Endothelial cell of hepatic sinusoid (primary cell): ENCODE measurements around the gene GET3.
"Not testable (repeated sequence)": the region's sequence is repeated elsewhere in the genome, so short reads cannot be mapped to it uniquely, and the experiment has no call there.

ENCODE experiments used
- in situ Hi-C: cut with HindIII; loops from 2 replicates; pipeline ENCODE4 v1.10.0; 2017; ENCODE audit warnings: low sequenced_read_pairs

The GET3 gene

GRCh38 chr19:12736995-12737834, at the start of gene GET3:
Gene GET3 (plus strand): TSS chr19:12737497. CDS start chr19:12737506, 9 bp downstream.
- in situ Hi-C loops, result no loop called here

DNA sequence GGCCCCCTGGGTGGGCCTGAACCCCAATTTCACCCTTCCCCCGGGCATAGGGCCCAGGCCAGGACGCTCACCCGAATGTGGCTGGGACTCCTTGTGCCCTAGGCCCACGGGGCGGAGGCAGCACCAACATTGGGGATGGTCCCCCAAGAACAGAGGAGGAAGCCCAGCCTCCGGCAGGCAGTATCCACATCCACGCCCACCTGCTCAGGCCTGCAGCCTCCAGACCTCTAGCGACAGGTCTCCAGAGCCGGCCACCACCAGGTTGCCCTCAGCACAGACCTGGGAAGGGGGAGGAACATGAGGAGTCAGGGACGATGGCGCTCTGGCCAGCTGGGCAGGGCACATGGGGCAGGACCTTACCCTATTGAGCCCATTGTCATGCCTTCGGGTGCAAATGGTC, 48.3 kb upstream of the GET3 start:
- in situ Hi-C loops, result no loop called here

- in situ Hi-C loops, result no loop called here
These were observed 47.6 kb upstream of the GET3 start for GRCh38 chr19:12689581-12690216.

GRCh38 chr19:12692960-12693359, 44.3 kb upstream of the GET3 start:
- in situ Hi-C loops, result no loop called here

DNA sequence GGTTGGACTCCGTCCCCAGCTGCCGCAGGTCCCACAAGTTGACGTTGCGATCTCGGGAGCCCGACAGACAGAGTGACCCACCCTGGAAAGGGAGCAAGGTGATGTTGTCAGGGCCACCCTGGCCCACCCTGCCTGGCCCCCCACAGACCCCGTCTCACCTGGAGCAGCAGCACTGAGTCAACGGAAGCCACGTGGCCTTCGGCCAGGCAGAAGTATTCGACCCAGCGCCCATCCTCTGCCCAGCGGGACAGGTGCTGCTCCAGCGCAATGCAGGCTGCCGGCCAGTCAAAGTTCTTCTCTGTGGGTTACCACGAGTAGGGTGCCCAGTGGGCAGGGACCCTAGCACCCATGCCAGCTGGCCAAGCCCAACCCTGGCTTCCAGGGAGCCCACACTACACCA, 42.7 kb upstream of the GET3 start:
- in situ Hi-C loops, result no loop called here

- in situ Hi-C loops, result no loop called here
These were observed 42.2 kb upstream of the GET3 start for GRCh38 chr19:12695096-12695495.

- in situ Hi-C loops, result no loop called here
These were observed 41.8 kb upstream of the GET3 start for GRCh38 chr19:12695514-12695913.

GRCh38 chr19:12695997-12696365, 41.3 kb upstream of the GET3 start:
- in situ Hi-C loops, result no loop called here

GRCh38 chr19:12696366-12697335, 40.6 kb upstream of the GET3 start, which contains the start of gene FBXW9:
Gene FBXW9 (minus strand): TSS chr19:12696631. CDS start chr19:12696581, 50 bp downstream.
- in situ Hi-C loops, result no loop called here

GRCh38 chr19:12697425-12697824, 39.9 kb upstream of the GET3 start:
- in situ Hi-C loops, result not testable (repeated sequence)

GRCh38 chr19:12698138-12698537, 39.2 kb upstream of the GET3 start:
- in situ Hi-C loops, result no loop called here

GRCh38 chr19:12701596-12702282, 35.6 kb upstream of the GET3 start:
- in situ Hi-C loops, result loop anchor here (5.0 to 10.0 kb wide), 2 partner anchors 51 to 103 kb away; partner anchors contain the start of genes BEST2, PRDX2, RNASEH2A and THSD8

- in situ Hi-C loops, result loop anchor here (5.0 to 10.0 kb wide), 2 partner anchors 49 to 102 kb away; partner anchors contain the start of genes BEST2, PRDX2, RNASEH2A and THSD8
These were observed 34.3 kb upstream of the GET3 start for GRCh38 chr19:12703046-12703445.

- in situ Hi-C loops, result loop anchor here (10.0 kb wide), 1 partner anchor 100 kb away; the partner anchor contains the start of genes PRDX2, RNASEH2A and THSD8
These were observed 32.1 kb upstream of the GET3 start for GRCh38 chr19:12705169-12705568.

- in situ Hi-C loops, result loop anchor here (10.0 kb wide), 1 partner anchor 99 kb away; the partner anchor contains the start of genes PRDX2, RNASEH2A and THSD8
These were observed 31.5 kb upstream of the GET3 start for GRCh38 chr19:12705654-12706331.

DNA sequence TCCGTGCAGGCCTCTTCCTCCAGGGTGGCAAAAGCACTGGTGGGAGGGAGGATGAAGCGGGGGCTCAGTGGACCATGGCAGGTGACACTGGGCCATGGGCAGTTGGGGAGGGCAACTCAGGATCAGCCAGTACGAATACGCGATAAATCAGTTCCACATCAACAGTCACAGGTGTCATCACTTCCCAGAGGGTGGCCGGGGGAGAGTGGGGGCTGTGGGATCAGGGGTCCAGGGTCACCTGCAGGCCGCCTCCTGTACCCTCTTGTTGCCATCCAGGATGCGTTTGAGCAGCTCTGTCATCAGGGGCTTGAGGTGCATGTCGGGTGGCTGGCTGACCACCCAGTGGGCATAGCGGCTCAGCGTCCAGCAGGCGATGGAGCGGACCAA, 31.0 kb upstream of the GET3 start:
- in situ Hi-C loops, result loop anchor here (10.0 kb wide), 1 partner anchor 98 kb away; the partner anchor contains the start of genes PRDX2, RNASEH2A and THSD8

GRCh38 chr19:12708641-12709040, 28.7 kb upstream of the GET3 start:
- in situ Hi-C loops, result loop anchor here (10.0 kb wide), 1 partner anchor 96 kb away; the partner anchor contains the start of genes PRDX2, RNASEH2A and THSD8

DNA sequence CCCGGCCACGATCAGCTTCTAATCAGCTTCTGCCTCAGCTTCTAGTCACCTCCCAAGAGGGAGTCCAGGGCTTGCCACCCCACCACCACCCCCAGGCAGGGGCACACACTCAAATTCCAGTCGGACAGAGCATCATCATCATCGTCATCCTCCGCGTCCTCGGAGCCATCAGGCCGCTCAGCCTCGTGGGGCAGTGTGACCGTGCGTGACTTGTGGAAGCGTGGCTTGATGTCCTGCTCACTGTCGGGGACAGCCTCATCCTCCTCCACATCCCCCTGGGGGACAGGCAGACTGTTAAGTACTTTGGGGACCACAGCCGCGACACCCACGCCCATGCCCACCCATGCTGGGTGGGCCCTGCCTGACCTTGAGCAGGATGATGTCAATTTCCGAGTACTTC, 26.1 kb upstream of the GET3 start:
- in situ Hi-C loops, result no loop called here

GRCh38 chr19:12712077-12712476, 25.2 kb upstream of the GET3 start:
- in situ Hi-C loops, result not testable (repeated sequence)
